NK-92 treated with Interleukin-12 subunit alpha and Interleukin-12 subunit beta, amount 100 ng/mL, for 24 hours (cell line): ENCODE results near the gene VSX2.

Experiments
- DNase-seq: peaks from one replicate; lab custom pipeline; 2025; lab: John Stamatoyannopoulos, UW

VSX2 gene

DNA sequence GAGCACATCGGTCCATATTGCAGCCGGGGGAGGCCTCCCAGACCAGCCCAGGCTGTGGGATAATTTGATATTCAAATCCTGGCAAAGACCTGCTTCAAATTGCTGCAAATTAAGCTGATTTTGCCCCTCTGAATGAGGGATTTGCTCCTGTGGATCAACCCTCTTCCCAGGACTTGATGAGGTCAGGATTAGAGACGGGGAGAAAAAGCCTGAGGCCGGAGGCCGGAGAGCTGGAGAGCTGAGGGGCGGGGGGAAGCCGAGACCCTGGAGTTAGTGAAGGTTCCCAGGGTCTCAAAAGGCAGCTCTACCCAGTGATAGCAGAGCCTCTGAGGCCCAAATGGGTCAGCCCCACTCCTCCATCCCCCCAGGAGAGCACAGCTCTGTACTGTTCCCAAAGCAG is 17.5 kb upstream of the VSX2 start:
- DNase-seq, result no peak

DNA sequence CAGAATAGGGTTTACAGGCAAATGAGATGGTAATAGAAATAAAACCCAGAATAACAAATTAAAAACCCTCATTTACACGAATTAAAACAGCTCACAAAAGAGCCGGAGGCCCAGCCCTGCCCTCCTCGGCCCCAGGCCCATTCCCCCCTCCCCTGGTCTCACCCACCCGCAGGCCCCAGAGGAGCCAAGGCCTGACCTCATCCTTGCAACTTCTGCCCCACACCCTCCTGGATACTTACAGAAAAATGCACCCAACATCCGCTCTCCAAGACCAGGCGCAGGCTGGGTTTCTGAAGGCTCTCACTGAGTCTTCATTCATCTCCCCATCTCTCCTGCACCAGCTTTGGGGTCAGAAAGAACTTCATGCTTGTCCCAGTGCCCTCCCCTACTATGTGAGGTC is 16.2 kb upstream of the VSX2 start:
- no peak for DNase-seq

DNA sequence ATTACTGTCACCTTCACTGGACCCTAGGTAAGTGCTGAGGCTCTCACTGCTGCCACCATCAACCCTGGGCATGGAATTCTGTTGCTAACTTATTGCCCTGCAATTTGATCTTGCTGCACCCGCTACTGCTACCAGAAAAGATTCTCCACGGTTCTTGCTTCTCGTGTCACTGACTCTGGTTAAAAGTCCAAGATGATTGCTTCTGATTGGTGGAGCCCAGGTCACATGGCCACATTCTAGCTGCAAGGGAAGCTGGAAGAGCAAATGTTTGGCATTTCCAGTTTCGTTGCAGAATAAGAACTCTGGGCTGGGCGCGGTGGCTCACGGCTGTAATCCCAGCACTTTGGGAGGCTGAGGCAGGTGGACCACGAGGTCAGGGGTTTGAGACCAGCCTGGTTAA is 7.5 kb upstream of the VSX2 start:
- no peak for DNase-seq

DNA sequence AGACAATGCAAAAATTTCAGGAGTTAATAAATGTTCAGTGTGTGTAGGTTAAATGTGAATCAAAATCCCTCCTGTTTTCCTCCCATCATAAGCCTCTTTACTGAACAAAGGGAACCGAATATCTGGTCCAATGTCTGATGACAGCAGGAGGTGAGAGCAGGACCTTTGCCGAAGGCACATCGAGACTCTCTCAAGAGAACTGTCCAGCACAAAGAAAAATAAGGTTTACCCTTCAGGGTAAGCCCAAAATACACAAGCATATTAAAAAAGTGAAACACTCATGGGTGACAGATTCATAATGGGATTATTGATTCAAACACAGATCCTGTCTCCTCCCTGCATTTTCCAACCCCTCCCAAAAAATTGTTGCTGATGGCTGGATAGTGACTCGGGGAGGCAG is 4.2 kb upstream of the VSX2 start:
- DNase-seq, result no peak

DNA sequence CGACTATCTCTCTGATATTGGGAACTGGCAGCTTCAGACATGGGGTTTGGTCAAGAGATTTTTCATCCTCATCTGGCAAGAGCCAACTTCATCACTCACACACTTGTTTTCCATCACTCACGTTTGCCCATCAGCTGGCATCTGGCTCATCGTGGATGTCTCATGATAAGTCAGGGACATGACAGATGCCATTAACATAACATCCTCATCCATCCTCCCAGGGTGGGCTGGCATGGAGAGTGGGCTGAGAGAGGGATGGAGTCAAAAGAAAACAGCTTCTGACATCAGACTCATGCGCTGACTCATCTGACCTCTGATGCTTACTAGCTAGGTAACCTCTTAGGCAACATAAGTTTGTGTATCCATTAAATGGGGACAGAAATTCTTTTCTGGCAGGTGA is 1.8 kb upstream of the VSX2 start:
- no peak for DNase-seq

DNA sequence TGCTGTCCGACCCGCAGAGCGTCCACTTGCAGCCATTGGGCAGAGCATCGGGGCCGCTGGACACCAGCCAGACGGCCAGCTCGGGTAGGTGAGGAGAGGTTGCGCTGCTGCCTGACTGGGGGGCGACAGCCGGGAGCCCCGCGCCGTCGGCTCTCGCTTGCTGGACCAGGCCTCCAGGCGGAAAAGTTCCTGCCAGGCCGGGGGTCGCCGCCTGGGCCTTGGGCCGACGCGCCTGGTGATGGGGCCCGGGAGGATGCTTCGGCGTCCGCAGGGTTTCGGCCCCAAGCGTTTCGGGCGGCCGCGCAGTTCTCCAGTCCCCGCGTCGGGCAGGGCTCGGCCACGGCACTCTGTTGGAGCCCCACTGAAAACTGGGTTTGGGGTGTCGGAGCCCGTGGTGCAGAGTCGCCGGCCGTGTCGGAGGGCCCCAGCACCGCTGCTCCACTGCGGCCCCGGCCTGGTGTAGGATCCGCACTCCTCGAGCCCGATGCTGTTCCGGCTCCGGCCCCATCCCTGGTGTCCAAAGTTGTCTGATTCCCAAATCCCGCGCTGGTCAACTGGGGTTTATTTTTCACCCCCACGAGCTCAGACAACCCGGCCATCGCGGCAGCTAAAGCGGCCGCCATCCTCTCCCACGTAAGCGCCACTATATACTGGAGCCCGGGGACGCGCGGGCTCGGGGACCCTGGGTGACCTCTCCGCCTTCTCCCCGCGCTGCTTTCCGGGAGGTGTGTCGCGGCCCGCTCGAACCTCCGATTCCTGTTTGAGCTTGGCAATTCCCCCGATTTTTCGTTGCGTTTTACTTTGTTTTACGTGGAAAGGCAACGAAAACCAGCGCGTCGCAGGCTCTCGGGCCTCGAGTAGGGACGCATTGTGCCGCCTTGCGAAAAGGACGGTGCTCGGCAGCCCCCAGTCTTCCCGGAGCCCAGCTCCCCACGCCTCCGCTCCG is 872 bp downstream of the VSX2 start:
- DNase-seq, result no peak

DNA sequence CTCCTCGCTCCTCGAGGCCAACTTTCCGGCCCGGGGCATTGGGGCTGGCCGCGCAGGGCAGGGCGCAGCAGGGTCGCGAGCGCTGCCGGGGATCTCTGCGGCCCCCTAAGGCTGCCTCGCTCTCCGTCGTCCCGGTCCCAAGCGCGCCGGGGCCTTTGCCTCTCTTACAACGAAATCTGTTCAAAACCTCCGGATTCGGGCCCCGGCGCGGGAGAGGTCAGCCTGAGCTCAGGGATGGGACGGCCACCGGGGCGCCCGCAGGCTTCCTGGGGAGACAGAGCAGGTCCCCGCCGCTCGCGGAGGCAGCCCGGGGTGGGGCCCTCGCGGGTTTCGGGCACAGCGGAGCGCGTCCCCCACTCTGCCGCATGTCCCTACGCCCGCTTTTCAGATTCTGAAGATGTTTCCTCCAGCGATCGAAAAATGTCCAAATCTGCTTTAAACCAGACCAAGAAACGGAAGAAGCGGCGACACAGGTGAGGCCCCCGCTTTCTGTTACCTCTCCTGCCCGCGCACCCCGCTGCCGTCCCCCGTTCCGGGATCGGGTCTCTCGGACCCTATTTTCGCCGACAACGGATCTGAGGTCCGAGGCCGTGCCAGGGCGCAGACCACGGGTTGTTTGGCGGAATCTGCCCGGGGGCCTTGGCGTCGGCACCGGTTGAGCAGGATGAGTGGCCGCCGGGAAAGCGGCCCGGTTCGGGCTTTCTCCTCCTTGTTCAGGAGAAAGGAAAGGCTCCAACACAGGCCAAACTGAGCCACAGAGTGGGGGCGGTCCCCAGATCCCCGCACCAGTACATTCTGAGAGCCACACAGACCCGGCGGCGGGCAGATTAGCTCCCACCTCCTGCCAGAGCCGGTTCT is 1.8 kb downstream of the VSX2 start:
- DNase-seq, result no peak

DNA sequence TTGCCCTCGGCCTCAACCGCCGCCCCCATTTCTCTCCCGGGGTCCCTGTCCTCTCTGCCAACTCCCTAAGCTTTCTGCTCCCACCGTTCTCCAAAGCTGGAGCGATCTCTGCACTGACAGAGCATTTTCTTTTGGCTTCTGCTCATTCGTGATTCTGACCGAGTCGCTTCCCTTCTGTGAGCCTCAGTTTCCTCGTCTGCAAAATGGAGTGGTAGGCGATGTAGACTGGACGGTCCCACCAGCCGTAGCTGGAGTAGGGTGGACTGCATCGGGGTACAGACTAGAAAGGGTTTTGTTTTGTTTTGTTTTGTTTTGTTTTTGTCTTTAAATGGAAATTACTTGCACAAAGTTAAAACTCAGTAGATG is 2.4 kb downstream of the VSX2 start:
- DNase-seq, result no peak

DNA sequence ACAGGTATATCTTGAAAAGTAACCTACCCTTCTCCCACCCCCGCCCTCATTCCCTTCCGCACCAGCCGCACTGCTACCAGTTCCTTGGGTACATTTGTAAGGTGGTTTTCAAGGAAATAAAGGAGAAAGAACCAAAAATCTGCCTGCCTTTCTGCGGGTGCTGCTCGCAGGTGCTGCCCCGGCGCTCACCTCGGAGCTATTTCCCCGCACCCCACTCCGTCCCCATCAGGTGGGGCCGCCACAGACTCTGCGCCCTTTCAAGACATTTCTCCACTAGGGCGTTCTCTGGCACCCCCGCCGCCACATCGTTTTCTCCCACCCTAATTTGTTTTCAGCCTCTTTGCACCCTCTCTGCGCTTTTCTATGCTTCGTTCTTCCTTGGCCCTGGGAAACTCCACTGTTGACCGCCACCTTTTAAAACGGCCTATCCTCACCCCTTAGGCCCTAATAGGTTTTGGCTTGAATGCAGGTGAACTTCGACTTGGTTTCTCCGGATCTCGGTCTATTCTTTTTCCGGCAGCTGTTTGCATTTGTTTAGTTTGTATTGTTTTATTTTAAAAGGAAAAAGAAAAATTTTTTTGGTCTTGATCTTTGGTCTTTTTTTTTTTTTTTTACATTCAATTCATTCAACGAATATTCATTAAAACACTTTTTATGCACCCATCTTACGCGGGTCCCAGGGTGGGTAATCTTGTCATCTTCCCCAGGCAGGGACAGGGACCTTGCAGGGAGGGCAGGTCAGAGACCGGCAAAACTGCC is 3.0 kb downstream of the VSX2 start:
- DNase-seq, result no peak

DNA sequence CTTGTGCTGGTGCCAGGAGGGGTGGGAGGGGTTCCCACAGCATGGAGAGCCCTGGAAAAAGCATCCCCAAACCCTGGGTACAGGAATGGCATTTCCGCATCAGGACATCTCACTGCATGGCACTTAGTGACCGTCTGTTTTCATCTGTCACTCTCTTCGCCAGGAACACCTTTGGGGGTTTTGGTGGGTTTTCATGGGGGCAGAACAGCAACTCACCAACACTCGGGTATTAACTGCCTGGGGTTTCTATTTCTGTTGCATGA is 3.5 kb downstream of the VSX2 start:
- DNase-seq, result no peak

DNA sequence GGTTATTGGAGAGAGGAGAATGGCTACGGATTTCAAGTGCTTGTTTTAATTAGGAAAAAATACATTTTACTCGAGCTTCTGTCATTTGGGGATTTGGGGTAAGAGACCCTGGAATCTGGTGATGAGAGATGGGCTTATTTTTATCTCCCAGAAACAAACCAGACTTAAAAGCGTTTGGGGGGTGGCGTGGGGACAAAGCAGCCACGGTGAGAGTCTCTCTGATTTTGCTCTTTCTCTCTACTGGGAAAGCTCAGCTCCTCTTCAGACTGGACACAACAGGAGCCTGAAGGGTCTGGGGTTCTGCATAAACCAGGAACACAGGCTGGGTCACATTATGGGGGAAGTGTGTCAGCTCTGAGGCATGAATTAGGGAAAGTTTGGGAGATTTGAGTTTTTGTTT is 3.8 kb downstream of the VSX2 start:
- no peak for DNase-seq

DNA sequence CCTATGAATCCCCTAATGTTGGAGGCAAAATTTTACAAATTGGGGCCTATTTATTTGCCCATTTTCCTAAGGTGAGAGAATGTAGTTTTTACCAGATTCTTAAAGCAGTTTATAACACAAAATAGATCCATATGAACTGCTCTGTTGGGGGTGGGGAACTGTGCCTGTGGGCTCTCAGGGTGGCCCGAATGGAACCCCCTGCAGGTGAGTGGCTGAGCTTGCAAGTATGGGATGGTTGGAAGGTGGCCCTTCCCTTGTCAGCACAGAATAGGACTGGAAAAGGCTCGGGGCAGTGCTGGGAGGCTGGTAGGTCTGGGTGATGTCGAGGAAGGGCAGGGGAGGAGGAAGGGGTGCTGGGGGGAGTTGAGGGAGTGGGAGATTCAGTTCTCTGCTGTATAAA is 4.9 kb downstream of the VSX2 start:
- no peak for DNase-seq

DNA sequence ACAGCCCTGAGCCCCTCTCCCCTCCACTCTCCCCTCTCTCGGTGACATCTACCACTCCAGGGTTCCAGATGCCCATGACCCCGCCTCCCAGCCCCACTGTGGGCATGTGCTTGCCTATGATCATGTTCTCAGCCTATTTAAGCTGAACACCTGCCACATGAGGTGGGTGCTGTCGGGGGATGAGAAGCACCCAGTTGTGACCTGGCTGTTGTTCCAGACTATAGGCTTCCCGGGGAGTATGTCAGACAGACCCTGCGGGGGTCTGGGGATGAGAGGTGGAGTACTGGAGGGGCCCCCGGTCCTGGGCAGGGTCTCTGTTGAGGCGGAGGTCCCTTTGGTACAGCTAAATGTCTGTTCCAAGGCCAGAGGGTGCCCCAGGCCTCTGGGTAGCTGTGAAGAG is 6.0 kb downstream of the VSX2 start:
- no peak for DNase-seq

DNA sequence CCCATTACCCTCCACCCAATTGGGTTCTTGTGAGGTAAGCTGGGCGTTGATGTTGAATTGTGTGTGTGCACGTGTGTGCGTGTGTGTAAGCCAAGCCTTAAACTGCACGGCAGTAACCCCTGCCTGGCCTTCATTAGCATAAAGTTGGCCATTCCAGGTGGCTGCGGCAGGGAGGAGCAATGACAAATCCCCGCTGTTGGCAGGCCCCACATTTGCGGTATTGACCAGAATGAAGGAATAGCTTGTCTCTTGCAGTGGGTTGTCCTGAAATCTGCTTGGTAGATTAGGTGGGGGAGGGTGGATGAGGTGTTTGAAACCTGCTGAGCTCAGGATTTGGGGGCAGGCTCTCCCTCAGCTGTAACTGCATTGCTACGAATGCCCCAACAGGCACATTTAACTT is 7.3 kb downstream of the VSX2 start:
- no peak for DNase-seq

DNA sequence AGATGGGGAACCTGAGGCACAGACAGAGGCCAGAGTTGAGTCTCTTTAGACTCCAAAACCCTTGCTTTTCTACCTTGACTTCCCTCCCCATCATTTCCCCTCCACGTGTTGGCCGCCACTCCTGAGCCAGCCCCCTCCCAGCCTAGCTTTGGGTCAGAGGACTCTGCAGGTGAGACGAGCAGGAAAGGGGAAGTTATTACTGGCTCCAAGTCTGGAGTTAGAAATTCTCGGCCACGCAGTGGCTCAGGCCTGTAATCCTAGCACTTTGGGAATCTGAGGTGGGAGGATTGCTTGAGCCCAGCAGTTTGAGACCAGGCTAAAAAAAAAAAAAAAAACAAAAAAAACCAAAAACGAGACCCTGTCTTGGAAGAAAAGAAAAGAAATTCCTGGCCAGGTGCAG is 8.8 kb downstream of the VSX2 start:
- no peak for DNase-seq

DNA sequence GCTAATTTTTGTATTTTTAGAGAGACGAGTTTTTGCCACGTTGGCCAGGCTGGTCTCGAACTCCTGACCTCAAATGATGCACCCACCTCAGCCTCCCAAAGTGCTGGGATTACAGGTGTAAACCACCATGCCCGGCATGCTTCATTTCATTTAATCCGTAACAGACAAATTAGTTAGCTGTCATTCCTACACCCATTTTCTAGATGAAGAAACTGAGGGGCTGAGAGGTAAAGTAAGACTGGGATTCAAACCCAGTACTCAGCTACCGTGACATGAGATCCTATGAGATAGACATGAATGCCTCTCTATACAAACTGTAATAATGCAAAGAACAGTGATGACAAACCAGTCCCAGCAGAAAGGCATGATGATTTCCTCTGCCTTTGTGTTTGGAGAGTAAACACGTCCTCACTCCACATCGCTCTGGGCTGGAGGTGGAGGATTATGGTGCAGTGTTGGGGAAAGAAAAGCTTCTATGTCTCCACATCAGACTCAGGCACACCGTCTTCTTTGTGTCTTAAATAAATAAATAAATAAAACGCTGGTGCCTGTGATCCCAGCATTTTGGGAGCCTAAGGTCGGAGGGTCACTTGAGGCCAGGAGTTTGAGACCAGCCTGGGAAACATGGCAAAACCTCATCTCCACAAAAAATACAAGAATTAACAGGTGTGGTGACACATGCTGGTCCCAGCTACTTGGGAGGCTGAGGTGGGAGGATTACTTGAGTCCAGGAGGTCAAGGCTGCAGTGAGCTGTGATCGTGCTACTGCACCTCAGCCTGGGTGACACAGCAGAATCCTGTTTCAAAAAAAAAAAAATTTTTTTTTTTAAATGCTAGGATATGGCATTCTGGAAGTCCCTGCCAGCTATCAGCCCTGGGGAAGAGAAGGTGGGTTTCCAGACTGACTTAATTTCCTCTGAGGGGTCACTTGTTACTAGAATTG is 10.5 kb downstream of the VSX2 start:
- DNase-seq, result no peak

DNA sequence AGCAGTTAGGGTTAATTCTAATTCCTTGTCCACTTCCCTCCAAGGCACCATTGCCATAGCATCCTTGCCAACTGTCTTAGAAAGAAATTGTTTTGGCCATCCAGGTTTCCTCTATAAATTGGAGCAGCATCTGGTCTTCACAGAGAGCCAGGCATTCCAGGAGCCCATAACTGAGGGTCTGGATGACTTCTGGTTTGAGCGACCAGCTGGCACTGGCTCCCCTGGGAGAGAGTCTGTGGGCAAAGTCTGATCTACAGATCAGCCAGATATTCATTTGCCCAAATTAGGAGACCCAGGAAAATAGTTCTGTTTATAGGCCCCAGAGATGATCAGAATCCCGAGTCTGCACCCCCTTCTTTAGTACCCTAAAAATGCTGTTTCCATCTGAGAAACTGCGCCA is 16.0 kb downstream of the VSX2 start:
- DNase-seq, result no peak

DNA sequence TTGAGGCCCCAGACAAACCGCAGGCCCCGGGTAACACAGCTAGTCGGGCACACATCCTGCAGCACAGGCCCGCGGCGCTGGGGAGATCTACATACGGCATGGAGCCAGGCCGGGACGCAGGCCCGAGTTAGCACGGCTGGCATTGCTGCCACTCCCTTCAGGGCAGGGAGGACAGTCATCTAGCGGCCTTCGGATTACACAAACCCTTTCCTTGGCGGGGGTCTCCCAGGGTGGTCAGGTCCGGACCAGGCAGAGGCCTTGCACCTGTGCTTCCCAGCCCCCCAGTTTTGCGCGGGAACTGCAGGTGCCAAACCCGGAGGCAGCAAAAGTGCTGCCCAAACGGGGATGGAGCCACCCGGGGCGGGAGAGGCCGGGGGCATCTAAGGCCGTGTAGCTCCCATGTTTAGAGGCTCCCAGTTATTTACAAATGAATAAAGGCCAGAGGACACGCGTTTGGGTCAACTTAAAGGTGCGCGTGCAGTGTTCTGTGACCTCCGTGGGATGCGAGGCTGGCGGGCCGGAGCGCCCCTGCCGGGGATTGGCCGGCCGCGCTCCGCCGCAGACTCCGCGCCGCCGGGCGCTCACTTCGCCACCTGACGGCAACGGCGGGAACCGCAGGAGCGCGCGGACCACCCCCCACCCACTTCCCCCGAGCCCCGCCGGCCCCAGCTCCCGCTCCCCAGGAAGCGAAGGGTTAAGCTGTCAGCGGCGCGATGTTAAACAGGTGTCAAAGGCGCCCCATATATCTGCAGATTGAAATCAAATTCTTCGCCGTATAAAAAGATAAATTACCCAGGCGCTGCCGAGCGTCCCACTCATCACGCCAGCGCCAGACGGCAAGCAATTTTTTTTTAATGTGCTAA is 18.1 kb downstream of the VSX2 start:
- peak; percentile 18 for DNase-seq

DNA sequence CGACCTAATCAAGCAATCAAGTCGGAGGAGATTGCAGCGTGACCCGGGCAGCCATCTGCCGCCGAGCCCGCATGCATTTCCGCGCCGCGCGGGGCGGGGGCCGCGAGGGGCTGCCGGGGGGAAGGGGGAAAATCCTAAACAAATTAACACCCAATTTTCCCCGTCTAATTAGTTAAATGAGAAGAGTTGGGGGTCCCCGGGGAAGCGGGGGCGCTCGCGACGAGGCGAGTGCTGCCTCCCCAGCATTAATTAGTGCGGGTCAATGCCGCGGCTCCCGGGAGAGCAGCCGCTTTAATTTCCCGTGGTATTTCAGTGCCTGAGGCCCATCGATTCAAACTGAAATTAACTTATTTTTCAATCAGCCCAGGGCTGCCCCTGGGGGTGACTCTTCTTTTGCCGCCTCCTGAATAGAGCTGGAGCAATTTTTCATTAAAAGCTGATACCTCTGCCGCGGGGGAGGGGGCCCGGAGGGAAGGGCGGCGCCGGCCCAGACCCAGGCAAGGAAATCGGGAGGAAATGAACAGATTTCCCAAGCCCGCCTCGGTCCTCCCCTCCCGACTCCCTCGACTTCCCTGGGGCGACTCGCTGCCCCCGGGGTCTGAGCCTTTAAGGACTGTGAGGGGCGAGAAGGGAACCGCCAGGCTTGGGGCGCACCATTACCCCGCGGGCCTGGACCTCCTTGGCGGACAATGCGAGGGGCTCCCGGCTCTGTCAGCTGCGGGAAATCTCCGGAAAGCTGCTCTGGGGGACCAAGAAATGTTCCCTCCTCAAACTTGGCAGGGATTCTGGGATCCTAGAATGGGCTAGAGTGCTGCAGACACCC is 18.9 kb downstream of the VSX2 start:
- no peak for DNase-seq

DNA sequence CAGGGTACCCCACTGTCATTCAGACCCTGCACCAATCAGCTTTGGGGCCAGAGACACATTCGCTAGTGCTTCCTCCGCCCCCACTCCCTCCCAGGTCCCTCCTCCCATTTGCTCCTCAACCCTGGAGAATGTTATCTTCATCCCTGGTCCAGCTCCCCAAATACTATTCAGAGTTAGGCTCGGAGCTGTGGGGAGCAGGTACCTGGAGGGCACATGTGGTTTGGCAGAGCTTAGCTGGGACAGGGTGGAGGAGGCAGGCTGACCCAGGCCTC is 19.5 kb downstream of the VSX2 start:
- no peak for DNase-seq
